Cardiac fibroblast (primary cell): ENCODE data around the gene ADARB1.
A peak's percentile ranks its signal among the peaks of the same experiment; 100 is the strongest.

ENCODE experiments used
- DNase-seq, 2 donors: peaks; one replicate each; pipeline versions ENCODE4 v3.0.0 to v3.0.0-alpha.2; 2010; ENCODE audit warnings: low read depth in 2 of 2
- H3K4me3 ChIP-seq, 2 donors: replicated peaks in 1 of 2; 1 replicate in 1 of 2; 2 replicates in 1 of 2; pipeline ENCODE4 v1.5.1; 2011; ENCODE audit warnings: low read depth in 2 of 2, low read length in 2 of 2, mild to moderate bottlenecking in 2 of 2, moderate library complexity in 1 of 2
- TF ChIP-seq, protein P1 (sequence below): IDR thresholded peaks from one replicate; pipeline ENCODE4 v1.5.1; 2011; ENCODE audit warnings: low read depth, mild to moderate bottlenecking, low read length, inconsistent platforms

ADARB1 gene

DNA sequence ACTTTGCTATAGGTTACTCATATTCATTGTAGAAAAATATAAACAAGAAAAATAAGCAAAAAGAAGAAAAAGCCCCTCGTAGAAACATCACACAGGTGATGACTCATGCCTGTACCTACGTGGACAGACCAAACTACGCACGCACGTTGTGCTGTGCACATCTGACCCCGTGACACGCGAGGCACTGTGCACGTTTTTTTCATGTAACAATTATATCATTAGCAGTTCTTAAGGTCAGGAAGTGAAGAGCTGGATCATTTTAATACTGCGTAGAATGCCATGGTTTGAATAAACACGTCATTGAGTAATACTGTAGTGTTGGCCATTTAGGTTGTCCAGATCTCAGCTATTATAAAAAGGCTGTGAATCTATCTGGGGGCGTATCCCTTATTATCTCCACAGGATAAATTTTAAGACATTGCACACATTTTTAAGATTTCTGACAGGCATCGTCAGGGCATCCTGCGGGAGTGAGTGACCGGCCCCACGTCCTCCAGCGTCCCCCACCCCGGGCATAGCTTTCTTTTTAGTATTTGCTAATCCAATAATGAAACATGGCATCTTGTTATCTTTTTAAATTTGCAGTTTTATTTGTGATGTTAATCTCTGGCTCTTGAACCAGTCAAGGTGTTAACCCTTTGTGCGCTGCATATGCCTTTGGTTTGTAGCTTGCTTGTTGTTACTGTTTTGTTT is 23.4 kb upstream of the ADARB1 start:
- peak; percentile 91 to 92 for DNase-seq

DNA sequence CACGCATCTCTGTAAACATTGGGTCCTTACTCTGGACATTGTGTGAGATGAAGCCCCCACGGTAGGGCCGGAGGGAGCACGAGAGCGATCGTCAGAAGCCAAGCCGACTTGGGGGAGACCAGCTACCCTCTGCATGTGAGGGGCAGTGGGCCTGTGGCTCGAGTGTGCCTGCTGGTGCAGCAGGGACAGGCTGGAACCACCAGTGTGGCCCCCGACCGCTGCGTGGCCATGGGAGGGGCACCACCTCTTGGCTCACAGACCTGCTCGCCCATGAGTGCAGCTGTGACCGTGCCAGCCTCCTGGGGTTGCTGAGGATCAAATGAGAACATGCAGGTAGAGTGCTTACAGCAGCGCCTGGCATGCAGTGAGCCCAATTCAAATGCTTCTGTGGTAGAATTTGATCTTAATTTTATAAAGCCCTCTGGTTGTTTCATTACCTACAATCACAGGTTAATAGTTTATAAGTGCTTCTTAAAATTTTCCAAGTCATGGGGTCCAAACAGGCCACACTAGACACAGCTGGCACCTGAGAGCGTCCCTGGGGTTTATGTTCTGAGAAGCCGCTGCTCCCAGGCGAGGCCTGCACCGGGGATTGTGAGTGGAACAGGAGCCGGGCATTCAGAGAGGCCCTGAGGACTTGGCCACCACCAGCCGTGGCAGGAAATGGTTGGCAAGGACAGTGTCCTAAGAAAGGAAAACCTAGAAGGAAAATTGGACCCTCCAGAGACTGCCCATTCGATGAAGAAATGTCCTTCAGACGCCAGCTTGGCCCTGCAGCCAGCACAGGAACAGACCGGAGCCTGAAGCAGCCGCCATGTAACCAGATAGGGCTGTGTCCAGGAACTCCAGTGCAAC is 22.6 kb upstream of the ADARB1 start:
- DNase-seq, result no peak
- no peak overlapping the region for H3K4me3 ChIP-seq
- TF ChIP-seq, protein P1, sequence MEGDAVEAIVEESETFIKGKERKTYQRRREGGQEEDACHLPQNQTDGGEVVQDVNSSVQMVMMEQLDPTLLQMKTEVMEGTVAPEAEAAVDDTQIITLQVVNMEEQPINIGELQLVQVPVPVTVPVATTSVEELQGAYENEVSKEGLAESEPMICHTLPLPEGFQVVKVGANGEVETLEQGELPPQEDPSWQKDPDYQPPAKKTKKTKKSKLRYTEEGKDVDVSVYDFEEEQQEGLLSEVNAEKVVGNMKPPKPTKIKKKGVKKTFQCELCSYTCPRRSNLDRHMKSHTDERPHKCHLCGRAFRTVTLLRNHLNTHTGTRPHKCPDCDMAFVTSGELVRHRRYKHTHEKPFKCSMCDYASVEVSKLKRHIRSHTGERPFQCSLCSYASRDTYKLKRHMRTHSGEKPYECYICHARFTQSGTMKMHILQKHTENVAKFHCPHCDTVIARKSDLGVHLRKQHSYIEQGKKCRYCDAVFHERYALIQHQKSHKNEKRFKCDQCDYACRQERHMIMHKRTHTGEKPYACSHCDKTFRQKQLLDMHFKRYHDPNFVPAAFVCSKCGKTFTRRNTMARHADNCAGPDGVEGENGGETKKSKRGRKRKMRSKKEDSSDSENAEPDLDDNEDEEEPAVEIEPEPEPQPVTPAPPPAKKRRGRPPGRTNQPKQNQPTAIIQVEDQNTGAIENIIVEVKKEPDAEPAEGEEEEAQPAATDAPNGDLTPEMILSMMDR, result no peak

More for the DNA sequence above, 23.4 kb upstream of the ADARB1 start:
- TF ChIP-seq, protein P1, result no peak
- no peak overlapping the region for H3K4me3 ChIP-seq

DNA sequence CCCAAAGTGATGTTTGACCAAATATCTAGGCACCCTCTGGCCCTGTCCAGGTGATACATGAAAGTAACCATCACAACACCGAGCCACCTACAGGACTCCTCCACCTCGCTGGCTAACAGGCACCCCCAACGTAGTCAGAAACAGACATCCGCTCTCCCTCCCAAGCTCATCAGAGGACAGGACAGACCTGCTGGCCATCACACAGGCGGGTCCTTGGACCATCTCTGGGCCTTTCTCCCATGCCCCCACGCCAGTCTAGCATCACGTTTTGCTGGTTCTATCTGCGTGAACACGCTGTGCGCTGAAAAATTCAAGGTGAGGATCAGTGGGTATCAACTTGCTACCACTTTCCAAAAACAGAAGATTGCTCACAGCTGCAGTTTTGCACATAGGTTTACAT is 21.4 kb upstream of the ADARB1 start:
- no peak overlapping the region for H3K4me3 ChIP-seq
- TF ChIP-seq, protein P1, result no peak
- DNase-seq, result no peak

DNA sequence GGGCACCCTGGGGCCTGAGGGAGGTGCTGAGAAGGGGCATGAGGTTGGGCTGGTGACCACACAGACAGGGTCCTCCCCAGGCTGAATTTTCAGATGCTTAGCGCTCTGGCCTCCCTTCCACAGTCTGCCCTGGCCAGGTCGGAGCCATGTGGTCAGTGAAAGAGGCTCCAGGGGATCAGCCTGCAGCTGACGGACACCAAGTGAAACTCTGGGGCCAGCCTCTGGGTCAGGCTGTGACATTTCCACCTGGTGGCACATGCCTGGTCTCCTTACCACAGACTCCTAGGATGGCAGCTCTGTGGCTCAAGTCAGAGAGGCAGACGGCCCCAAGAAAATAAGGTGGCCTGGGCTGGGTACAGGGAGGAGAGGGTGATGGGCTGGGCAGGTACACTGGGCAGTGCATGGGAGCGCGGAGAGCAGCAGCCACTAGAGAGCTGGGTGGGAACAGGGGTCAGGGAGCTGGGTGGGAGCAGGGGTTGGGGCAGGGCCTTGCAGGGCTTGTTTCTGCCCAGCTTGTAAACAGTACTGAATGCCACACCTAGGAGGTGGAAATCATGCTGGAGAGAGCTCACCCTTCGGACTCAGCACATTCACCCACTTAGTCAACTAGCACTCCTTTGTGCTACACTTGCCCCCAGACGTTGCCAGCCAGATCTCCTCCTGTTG is 20.7 kb upstream of the ADARB1 start:
- TF ChIP-seq, protein P1, result no peak
- no peak overlapping the region for H3K4me3 ChIP-seq
- DNase-seq, result no peak

DNA sequence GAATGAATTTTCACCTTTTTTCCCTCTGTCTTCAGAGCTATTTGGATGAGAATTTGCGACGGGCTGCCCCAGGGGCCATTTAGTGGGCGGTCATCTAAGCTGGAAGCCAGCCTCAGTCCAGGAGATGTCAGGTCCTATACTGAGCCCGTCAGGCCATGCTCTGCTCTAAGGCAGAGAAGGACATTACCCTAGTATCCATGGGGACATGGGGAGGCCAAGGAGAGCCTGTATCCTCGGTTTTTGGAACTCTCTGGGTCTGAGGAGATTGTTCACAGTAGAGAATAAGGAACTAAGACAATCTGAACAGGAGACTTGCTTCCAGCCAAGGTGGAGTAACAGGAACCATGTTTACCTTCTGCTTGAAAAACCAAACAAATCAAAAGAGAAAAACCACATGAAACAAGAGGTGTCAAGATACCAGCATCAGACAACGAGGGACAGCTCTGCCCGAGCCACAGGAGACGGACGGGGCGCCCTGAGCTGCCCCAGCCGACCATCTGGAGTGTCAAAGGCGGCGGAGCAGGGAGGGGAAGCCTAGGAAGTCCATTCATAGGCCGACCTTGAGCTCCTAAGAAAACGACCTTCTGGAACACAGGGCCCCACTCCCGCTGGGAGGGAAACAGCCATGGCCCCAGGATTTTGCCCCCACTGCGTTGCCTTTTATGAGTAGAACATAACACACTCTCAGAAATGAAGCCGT is 20.0 kb upstream of the ADARB1 start:
- DNase-seq, result no peak
- H3K4me3 ChIP-seq, result no peak overlapping the region
- TF ChIP-seq, protein P1, result no peak

DNA sequence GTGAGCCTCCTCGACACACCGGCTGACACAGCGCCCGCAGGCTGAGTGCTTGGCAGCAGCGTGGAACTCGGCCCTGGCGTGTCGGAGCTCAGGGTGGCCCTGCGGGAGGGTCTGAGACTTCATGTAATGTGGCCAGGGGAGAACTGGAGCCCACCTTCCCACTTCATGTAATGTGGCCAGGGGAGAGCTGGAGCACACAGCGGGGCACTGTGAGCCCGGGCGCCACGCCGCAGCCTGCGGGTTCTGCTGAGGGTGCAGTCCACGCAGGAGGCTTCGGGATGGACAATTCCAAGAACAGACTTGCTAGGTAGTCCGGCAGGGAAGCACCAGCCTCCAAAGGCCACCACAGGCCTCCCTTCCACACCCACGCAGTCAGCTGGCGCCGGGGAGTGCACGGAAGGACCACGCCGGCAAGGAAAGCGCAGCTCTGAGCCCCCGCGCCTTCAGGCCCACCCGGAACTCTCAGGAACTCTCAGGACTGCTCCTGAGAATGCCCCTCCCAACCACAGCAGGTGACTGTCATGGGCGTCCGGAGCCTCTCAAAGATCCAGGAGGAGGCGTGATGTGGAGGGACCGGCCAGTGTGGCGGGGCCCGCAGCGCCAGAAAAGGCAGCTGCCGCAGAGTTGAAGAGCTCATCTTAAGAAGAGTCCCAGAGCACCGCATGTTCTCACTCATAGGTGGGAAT is 19.3 kb upstream of the ADARB1 start:
- no peak for DNase-seq
- TF ChIP-seq, protein P1, result no peak
- no peak overlapping the region for H3K4me3 ChIP-seq
